ENCODE measurements around the gene MICAL2.

The MICAL2 gene

GRCh38 chr11:12275818-12276217, 165.4 kb downstream of the MICAL2 start:
- Mint-ChIP-seq H3K4me3 (no peak overlapping the region), H3K27me3 (no peaks in the 10 kb centered on the region), H3K27ac (no peak overlapping the region), H3K4me1 (no peaks in the 10 kb centered on the region), H3K9me3 (no peaks in the 10 kb centered on the region), H3K36me3 (no peaks in the 10 kb centered on the region)

DNA sequence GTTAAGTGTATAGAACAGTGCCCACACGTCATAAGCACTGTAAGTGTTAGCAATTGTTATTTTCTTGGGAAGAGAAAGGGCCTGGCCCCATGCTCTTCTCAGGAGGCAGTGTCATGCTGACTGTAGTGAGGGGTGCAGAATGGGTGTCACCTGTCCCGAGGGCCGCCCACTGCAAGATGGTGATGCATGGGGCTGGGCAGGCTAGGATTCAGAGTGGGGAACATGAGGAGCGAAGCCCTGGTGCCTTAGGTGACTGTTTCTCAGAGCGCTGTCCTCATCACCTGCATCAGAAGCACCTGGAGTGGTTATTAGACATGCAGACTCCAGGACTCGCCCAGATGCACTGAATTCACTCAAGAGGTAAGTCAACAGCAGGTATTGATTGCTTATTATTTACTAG, 166.0 kb downstream of the MICAL2 start:
- Mint-ChIP-seq H3K36me3 (no peaks in the 10 kb centered on the region), H3K4me1 (no peaks in the 10 kb centered on the region), H3K9me3 (no peaks in the 10 kb centered on the region), H3K4me3 (no peak overlapping the region), H3K27me3 (no peaks in the 10 kb centered on the region), H3K27ac (no peak overlapping the region)

GRCh38 chr11:12276831-12277475, 166.6 kb downstream of the MICAL2 start:
- Mint-ChIP-seq H3K4me1 (no peaks in the 10 kb centered on the region), H3K9me3 (no peaks in the 10 kb centered on the region), H3K27me3 (no peaks in the 10 kb centered on the region), H3K36me3 (no peaks in the 10 kb centered on the region), H3K27ac (no peak overlapping the region), H3K4me3 (no peak overlapping the region)

GRCh38 chr11:12278766-12279671, 168.6 kb downstream of the MICAL2 start:
- H3K4me3 Mint-ChIP-seq, result no peak overlapping the region
- no peaks in the 10 kb centered on the region for H3K4me1 Mint-ChIP-seq
- peak overlapping the region; percentile 38 for H3K27ac Mint-ChIP-seq
- H3K27me3 Mint-ChIP-seq, result no peaks in the 10 kb centered on the region
- no peaks in the 10 kb centered on the region for H3K9me3 Mint-ChIP-seq
- no peaks in the 10 kb centered on the region for H3K36me3 Mint-ChIP-seq

DNA sequence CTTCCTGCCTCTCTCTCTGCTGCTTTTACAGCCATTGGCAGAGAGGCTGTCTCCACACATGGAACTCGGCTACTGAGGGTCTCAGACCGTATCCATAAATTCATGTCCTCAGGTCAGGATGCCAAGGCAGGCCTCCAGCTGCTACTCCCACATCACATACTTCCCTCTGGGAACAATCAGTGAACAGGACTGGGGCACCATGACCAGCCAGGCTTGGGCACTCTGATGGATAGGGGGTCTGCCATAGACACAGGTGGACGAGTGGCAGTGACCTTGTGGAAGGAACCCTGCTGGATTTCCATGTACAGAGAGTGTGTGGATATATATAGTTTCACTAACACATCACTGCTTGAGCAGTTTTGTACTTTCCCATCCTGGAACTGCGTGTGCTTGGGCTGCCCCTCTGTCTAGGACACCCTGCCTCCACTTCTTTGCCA, 169.3 kb downstream of the MICAL2 start:
- H3K27me3 Mint-ChIP-seq, result no peaks in the 10 kb centered on the region
- no peaks in the 10 kb centered on the region for H3K4me1 Mint-ChIP-seq
- no peaks in the 10 kb centered on the region for H3K36me3 Mint-ChIP-seq
- H3K27ac Mint-ChIP-seq, result no peak overlapping the region
- H3K4me3 Mint-ChIP-seq, result no peak overlapping the region
- H3K9me3 Mint-ChIP-seq, result no peaks in the 10 kb centered on the region

- Mint-ChIP-seq H3K27ac (no peak overlapping the region), H3K4me1 (no peaks in the 10 kb centered on the region), H3K36me3 (no peaks in the 10 kb centered on the region), H3K9me3 (no peaks in the 10 kb centered on the region), H3K4me3 (no peak overlapping the region), H3K27me3 (no peaks in the 10 kb centered on the region)
Measured at GRCh38 chr11:12280199-12280837, 169.9 kb downstream of the MICAL2 start.

GRCh38 chr11:12280838-12281565, 170.6 kb downstream of the MICAL2 start:
- peak overlapping the region; percentile 19 for H3K27ac Mint-ChIP-seq
- H3K9me3 Mint-ChIP-seq, result no peaks in the 10 kb centered on the region

GRCh38 chr11:12281571-12282478, 171.4 kb downstream of the MICAL2 start:
- Mint-ChIP-seq H3K4me3 (no peak overlapping the region), H3K4me1 (no peaks in the 10 kb centered on the region), H3K27me3 (no peaks in the 10 kb centered on the region), H3K36me3 (no peaks in the 10 kb centered on the region), H3K27ac (no peak overlapping the region), H3K9me3 (no peaks in the 10 kb centered on the region)

More at GRCh38 chr11:12280838-12281565, 170.6 kb downstream of the MICAL2 start:
- no peaks in the 10 kb centered on the region for H3K4me1 Mint-ChIP-seq
- no peaks in the 10 kb centered on the region for H3K36me3 Mint-ChIP-seq
- no peak overlapping the region for H3K4me3 Mint-ChIP-seq
- H3K27me3 Mint-ChIP-seq, result no peaks in the 10 kb centered on the region

GRCh38 chr11:12282676-12283075, 172.3 kb downstream of the MICAL2 start:
- no peak overlapping the region for H3K4me3 Mint-ChIP-seq
- H3K36me3 Mint-ChIP-seq, result no peaks in the 10 kb centered on the region
- H3K9me3 Mint-ChIP-seq, result no peaks in the 10 kb centered on the region
- H3K4me1 Mint-ChIP-seq, result no peaks in the 10 kb centered on the region
- H3K27ac Mint-ChIP-seq, result no peak overlapping the region
- H3K27me3 Mint-ChIP-seq, result no peaks in the 10 kb centered on the region

- Mint-ChIP-seq H3K27ac (no peak overlapping the region), H3K4me3 (no peak overlapping the region), H3K9me3 (no peaks in the 10 kb centered on the region), H3K4me1 (no peaks in the 10 kb centered on the region), H3K36me3 (no peaks in the 10 kb centered on the region), H3K27me3 (no peaks in the 10 kb centered on the region)
Measured at GRCh38 chr11:12284316-12285050, 174.1 kb downstream of the MICAL2 start.

DNA sequence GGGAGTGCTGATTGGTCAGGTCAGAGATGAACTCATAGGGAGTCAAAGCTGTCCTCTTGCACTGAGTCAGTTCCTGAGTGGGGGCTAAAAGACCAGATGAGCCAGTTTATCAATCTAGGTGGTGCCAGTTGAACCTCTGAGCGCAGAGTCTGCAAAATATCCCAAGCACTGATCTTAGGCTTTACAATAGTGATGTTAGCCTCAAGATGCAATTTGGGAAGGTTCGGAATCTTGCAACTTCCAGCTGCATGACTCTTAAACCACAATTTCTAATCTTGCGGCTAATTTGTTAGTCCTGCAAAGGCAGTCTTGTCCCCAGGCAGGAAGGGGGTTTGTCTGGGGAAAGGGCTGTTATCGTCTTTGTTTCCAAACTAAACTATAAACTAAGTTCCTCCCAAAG, 174.7 kb downstream of the MICAL2 start:
- H3K36me3 Mint-ChIP-seq, result no peaks in the 10 kb centered on the region
- H3K27me3 Mint-ChIP-seq, result no peaks in the 10 kb centered on the region
- no peak overlapping the region for H3K4me3 Mint-ChIP-seq
- H3K27ac Mint-ChIP-seq, result no peak overlapping the region
- peaks cover 6% of the 10 kb centered on the region for H3K4me1 Mint-ChIP-seq
- H3K9me3 Mint-ChIP-seq, result no peaks in the 10 kb centered on the region

DNA sequence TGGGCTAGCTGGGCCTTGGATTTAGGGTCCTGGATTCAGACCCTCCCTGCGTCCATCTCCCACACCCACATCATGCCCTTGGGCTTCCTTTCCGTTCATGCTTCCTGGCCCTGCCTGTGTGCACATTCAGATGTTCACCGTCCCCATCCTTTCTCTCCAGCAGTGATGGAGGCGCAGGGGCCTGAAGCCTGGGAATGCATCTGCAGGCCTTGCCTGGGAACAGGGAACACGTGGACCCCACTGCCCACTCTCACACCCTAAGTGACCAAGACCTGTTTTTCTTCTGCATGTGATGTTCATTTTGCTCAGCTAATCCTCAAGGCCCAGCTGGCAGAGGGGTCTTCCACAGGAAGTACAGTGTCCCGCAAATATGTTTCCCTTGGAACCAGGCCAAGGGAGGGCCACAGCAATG, 175.4 kb downstream of the MICAL2 start:
- no peaks in the 10 kb centered on the region for H3K27me3 Mint-ChIP-seq
- H3K9me3 Mint-ChIP-seq, result no peaks in the 10 kb centered on the region
- H3K27ac Mint-ChIP-seq, result no peak overlapping the region
- H3K36me3 Mint-ChIP-seq, result no peaks in the 10 kb centered on the region
- peaks cover 13% of the 10 kb centered on the region for H3K4me1 Mint-ChIP-seq
- no peak overlapping the region for H3K4me3 Mint-ChIP-seq

DNA sequence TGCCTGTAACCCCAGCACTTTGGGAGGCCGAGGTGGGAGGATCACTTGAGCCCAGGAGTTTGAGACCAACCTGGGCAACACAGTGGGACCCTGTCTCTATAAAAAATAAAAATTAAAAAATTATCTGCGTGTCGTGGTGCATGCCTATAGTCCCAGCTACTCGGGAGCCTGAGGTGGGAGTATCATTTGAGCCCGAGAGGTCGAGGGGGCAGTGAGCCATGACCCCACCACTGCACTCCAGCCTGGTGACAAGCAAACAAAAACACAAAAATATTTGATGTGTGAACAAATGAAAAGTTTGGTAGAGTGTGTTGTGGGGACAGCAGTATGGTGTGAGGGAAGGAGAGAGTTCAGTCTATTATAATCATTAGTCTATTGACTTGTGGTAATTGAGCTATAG, 176.2 kb downstream of the MICAL2 start:
- Mint-ChIP-seq H3K4me1 (peaks cover 14% of the 10 kb centered on the region), H3K4me3 (no peak overlapping the region), H3K27ac (no peak overlapping the region), H3K27me3 (no peaks in the 10 kb centered on the region), H3K9me3 (no peaks in the 10 kb centered on the region), H3K36me3 (no peaks in the 10 kb centered on the region)

- no peak overlapping the region for H3K4me3 Mint-ChIP-seq
- H3K27ac Mint-ChIP-seq, result no peak overlapping the region
- H3K27me3 Mint-ChIP-seq, result no peaks in the 10 kb centered on the region
- peaks cover 14% of the 10 kb centered on the region for H3K4me1 Mint-ChIP-seq
- no peaks in the 10 kb centered on the region for H3K36me3 Mint-ChIP-seq
- no peaks in the 10 kb centered on the region for H3K9me3 Mint-ChIP-seq
Measured at GRCh38 chr11:12287009-12287373, 176.6 kb downstream of the MICAL2 start.

Data from activated naive CD4-positive, alpha-beta T cell treated with anti-CD3 and anti-CD28 coated beads, Interleukin-2, amount 50 U/mL, for 24 hours (primary cell).